ENCODE results near the gene GPALPP1.

GRCh38 chr13:45004096-45004495, 14.8 kb downstream of the GPALPP1 start:
- TF ChIP-seq, protein P1, sequence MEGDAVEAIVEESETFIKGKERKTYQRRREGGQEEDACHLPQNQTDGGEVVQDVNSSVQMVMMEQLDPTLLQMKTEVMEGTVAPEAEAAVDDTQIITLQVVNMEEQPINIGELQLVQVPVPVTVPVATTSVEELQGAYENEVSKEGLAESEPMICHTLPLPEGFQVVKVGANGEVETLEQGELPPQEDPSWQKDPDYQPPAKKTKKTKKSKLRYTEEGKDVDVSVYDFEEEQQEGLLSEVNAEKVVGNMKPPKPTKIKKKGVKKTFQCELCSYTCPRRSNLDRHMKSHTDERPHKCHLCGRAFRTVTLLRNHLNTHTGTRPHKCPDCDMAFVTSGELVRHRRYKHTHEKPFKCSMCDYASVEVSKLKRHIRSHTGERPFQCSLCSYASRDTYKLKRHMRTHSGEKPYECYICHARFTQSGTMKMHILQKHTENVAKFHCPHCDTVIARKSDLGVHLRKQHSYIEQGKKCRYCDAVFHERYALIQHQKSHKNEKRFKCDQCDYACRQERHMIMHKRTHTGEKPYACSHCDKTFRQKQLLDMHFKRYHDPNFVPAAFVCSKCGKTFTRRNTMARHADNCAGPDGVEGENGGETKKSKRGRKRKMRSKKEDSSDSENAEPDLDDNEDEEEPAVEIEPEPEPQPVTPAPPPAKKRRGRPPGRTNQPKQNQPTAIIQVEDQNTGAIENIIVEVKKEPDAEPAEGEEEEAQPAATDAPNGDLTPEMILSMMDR (IDR thresholded peaks at IDR 0.05; ENCODE audit: insufficient read depth, low read depth, low read length) = no peak
- TF ChIP-seq EZH2 (IDR thresholded peaks at IDR 0.05; ENCODE audit: insufficient read depth, low read length) = no peak
